ENCODE data around the gene JCAD.
A peak's percentile ranks its signal among the peaks of the same experiment; 100 is the strongest.
"Not testable (repeated sequence)": the region's sequence is repeated elsewhere in the genome, so short reads cannot be mapped to it uniquely, and the experiment has no call there.

Gene JCAD, protein sequence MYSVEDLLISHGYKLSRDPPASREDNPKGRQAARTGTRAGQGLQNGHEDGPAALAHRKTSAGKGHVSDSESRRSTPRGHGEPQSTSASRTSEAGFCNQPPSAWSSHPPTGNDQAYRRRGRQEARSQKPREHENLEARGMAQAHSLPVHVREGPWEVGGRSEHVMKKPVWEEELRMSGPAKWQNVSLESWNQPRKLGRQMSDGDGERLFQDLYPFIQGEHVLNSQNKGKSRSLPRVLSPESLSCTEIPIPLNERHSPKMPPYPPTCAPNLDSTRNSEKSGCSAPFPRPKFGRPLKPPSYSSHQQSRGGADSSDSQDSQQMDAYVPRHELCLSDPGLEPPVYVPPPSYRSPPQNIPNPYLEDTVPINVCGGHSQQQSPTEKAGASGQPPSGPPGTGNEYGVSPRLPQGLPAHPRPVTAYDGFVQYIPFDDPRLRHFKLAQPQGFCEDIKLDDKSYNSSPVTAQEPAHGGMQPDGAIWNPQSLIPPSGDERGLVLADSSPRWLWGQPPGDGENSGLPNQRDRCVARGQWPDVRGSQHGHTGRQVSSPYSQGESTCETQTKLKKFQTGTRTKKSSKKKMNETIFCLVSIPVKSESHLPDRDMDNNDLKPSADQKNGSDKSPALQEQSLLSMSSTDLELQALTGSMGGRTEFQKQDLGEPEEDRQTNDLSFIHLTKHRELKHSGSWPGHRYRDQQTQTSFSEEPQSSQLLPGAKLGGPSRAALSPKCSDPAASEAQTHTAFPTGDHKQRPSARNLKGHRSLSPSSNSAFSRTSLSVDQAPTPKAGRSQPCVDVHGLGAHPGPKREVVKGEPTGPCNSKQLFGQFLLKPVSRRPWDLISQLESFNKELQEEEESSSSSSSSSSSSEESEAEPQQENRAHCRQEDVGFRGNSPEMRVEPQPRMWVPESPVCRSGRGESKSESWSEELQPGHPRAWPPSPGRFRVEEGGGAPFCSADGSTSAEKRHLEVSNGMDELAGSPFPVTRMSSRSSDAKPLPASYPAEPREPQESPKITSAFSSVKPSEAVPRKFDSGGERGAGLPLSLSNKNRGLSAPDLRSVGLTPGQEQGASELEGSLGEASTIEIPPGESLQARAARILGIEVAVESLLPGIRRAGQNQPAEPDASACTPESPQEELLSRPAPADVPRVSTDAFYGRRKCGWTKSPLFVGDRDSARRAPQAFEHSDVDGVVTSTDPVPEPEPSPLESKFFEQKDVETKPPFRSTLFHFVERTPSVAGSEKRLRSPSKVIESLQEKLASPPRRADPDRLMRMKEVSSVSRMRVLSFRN (N-terminal part only)

DNA sequence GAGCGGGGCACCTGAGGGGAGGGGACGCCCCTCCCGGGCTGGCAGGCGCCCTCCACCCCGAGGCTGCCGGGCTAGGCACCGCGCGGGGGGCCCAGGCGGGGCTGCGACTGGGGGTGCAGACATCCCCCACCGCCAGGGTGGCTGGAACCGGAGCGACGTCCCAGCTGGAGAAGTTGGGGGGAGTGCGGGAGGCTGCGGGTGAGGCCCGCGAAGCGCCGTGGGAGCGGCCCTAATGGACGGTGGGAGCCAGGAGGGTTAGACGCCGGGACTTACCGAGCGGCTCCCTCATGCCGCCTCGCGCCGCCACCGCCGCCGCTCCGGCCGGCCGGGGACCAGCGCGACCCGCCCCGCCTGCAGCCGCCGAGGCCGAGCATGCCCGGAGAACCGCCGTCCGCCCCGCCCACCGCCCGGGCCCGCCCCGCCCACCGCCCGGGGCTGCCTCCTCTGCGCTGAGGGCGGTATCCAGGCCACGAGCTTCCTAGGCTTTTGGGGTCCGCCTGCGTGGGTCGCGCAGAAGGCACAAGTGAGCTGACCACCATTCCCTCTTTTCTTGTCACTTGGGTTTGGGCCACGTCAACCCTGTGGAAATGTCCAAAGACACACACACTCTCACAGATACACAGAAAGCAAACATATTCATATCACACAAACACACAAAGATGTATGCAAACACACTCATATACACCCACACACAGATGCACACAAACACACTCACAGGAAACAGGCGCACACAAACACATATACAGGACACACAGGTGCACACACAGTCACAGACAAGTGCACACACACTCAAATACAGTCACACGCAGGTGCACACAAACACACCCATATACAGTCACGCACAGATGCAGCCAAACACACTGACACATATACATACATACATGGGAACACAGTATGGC lies at the start of gene JCAD:
Gene JCAD (minus strand): TSS at position 378 of the 899 bp plus-strand sequence. CDS start 11,774 bp downstream, outside the sequence.
- DNase-seq = peak in 30 of 51 donors; percentile 2 to 67 (median 27)

DNA sequence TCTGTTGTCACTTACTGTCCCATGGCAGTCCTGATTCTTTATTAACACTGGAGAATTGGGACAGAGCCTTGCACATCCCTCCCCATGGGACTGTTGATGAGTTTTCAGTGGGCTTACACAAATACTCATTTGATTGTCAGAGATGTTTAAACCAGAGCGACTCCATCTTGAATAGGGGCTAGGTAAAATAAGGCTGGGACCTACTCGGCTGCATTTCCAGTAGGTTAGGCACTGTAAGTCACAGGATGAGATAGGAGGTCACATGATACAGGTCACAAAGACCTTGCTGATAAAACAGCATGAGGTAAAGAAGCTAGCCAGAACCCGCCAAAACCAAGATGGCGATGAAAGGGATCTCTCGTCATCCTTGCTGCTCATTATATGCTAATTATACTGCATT lies 47.6 kb upstream of the JCAD start:
- no peak for DNase-seq

- no peak for DNase-seq
Measured at GRCh38 chr10:30103595-30104320, 44.4 kb upstream of the JCAD start.

DNA sequence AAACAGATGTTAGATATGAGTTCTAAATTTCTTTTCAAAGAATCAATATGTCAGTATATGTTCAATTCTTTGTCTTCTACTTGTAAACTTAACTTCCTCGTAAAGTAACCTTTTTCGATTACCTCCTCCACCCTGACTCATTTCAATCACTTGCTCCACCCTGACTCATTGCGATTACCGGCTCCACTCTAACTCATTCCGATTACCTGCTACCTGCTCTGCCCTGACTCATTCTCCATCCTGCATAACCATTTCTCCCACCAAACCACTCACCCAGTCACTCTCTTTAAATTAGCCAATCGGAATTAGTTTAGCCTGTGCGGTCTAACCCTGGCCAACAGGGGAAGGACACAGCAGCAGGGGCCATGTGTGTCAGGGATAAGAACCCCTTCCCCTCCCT lies 40.3 kb upstream of the JCAD start:
- DNase-seq = not testable (repeated sequence)

- no peak for DNase-seq
Measured at GRCh38 chr10:30099101-30099500, 39.7 kb upstream of the JCAD start.

- DNase-seq = no peak
Measured at GRCh38 chr10:30098629-30099028, 39.2 kb upstream of the JCAD start.

DNA sequence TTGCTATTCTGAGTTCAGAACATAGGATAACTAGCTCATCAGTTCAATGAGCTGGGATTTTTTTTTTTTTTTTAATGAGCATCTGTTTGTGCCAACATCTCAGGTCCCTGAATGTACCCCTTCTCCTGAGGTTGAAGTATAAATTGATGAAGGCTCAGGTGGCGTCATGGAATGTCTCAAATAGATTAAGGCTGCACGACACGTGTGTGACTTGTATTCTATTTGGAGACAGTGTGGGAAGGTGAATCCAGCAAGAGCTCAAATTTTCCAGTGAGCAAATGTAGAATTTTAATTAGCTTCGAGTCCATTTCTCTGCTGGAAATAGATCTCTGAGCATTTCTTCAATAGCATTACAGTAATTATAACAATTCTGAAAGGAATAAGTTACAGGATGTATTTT lies 37.2 kb upstream of the JCAD start:
- DNase-seq = peak in 1 of 51 donors; percentile 25

- DNase-seq = no peak
Measured at GRCh38 chr10:30095631-30096422, 36.4 kb upstream of the JCAD start.

GRCh38 chr10:30094601-30095000 lies 35.2 kb upstream of the JCAD start:
- peak in 1 of 51 donors; percentile 40 for DNase-seq

DNA sequence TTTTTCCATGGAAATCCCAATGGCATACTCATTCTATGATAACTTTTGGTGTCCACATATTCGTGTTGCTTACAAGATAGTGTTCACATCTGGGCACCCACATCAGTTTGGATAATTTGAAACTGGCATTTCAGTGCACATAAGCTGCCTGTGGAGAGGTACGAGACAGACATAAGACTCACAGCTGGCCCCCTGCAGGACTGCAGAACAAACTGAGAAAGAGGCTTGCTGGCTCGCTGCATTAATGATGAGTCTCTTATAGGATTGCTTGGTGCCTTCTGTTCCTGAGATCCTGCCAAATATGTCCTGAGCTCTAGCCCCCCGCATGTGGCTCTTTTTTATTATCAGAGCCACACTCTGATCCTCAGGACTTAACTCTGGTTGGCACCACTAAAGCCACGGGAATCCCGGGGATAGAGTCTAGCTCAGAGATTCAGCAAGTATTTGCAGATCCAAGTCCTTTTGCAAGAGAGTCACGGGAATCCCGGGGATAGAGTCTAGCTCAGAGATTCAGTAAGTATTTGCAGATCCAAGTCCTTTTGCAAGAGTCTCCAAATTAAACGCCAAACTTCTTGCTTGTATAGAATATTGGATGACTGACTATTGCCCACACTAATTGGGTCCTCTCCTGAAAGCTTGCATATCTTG lies 34.0 kb upstream of the JCAD start:
- DNase-seq = no peak

GRCh38 chr10:30092151-30092790 lies 32.9 kb upstream of the JCAD start:
- peak in 2 of 51 donors; percentile 37 to 39 for DNase-seq

- DNase-seq = no peak
Measured at GRCh38 chr10:30091136-30091535, 31.8 kb upstream of the JCAD start.

GRCh38 chr10:30088178-30088577 lies 28.8 kb upstream of the JCAD start:
- DNase-seq = peak in 1 of 51 donors; percentile 1

DNA sequence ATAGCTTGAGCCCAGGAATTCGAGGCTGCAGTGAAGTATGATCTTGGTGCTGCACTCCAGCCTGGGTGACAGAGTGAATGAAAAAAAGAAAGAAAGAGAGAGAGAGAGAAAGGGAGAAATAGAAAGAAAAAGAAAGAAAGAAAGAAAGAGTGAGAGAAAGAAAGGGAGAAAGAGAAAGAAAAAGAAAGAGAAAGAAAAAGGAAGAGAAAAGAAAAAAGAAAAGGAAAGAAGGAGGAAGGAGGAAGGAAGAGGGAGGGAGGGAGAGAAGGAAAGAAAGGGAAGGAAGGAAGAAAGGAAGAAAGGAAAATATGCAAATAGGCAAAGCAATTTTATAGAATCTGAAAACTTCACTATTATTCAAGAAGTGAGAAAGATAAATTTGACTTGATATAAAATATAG lies 24.5 kb upstream of the JCAD start:
- no peak for DNase-seq

DNA sequence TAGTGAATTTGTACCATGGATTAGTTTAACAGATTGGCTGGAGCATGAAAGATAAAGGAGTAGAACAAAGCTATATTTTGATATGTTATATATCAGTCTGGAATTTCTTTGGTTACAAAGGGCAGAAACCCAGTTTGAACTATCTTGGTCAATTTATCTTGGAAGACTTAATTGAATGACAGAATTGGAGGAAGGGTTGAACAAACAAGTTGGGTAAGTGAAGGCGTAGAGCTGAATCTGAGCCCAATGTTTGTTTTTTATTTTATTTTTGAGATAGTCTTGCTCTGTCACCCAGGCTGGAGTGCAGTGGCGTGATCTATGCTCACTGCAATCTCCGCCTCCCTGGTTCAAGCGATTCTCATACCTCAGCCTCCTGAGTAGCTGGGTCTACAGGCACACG lies 21.8 kb upstream of the JCAD start:
- no peak for DNase-seq

GRCh38 chr10:30080161-30080560 lies 20.8 kb upstream of the JCAD start:
- no peak for DNase-seq

DNA sequence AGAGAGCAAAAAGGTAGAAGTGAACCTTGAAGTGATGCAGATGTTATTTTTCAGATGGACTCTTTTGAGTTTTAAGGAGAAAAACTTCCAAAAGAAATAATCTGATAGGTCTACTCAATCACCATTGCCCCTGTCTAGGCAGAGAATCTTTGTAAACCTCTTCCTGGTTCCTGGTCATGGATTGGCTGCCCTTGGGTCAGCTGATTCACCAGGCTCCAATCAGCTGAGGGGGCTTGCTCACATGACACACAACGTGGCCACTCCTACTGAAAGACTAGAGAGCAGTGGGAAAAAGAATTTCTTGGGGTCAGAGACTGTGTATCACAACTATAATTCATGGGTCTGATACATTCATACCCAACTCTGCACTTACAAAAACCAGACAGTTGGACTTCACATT lies 20.0 kb upstream of the JCAD start:
- DNase-seq = no peak

DNA sequence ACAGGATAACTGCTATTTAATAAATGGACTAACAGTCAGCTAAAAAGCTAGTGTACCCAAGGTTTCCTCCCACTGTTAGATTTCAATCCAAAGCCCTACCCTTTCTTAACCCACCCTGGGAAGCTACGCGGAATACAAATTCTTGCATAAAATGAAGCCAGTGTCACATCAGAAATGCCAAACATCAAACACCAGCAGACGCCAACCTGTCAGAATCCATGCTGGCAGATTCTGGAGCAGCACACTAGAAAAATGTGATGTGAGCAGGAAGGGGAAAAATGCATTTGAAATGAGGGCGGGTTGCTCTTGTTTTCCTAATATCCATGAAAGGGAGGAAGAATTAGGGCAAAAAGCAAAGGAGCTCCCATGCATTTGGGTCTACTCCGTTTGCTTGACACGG lies 16.1 kb upstream of the JCAD start:
- DNase-seq = no peak
